SJCRH30 (cell line): ENCODE measurements around the gene DNAI2. TPM values are rescaled to one million over a fixed set of nuclear protein-coding genes. Genes with fewer than 3 reads are reported as not detected.
"Not testable (repeated sequence)": the region's sequence is repeated elsewhere in the genome, so short reads cannot be mapped to it uniquely, and the experiment has no call there.

Experiments
- DNase-seq, 2 experiments: peaks; one replicate each; pipeline ENCODE4 v3.0.0-alpha.2; 2015 to 2020
- H3K27ac ChIP-seq: fragments of 250-450 bp; sonication (Bioruptor Pico); 2 replicates; pipeline ENCODE4 v1.5.1; 2020; ENCODE audit warnings: mild to moderate bottlenecking, moderate library complexity
- H3K27me3 ChIP-seq: fragments of 250-450 bp; sonication (Bioruptor Pico); 2 replicates; pipeline ENCODE4 v1.5.1; 2020; ENCODE audit warnings: mild to moderate bottlenecking, moderate library complexity
- H3K36me3 ChIP-seq: fragments of 250-450 bp; sonication (Bioruptor Pico); 2 replicates; pipeline ENCODE4 v1.5.1; 2020; ENCODE audit warnings: mild to moderate bottlenecking, moderate library complexity
- H3K4me1 ChIP-seq: fragments of 250-450 bp; sonication (Bioruptor Pico); 2 replicates; pipeline ENCODE4 v1.5.1; 2020; ENCODE audit warnings: mild to moderate bottlenecking, moderate library complexity
- H3K4me3 ChIP-seq: fragments of 250-450 bp; sonication (Bioruptor Pico); 2 replicates; pipeline ENCODE4 v1.5.1; 2020; ENCODE audit warnings: mild to moderate bottlenecking, moderate library complexity
- H3K9me3 ChIP-seq: fragments of 250-450 bp; sonication (Bioruptor Pico); replicated peaks from 2 replicates; pipeline ENCODE4 v1.5.1; 2020; ENCODE audit warnings: mild to moderate bottlenecking, moderate library complexity
- total RNA-seq: library from RNA; depleted of rRNA; stranded (reverse); fragments of >200 nt; shearing (Covaris generic); gene quantifications from 2 replicates; pipeline ENCODE4 v1.2.3, GENCODE V29; 2014

Gene DNAI2
- total RNA-seq, 1 experiment from 2014 or later: not detected

GRCh38 chr17:74253036-74253435 is 21.0 kb upstream of the DNAI2 start:
- H3K36me3 ChIP-seq: peaks cover 26% of the 10 kb centered on the region; the same call in 1 of the 2 replicates
- no peaks in the 10 kb centered on the region for H3K9me3 ChIP-seq
- H3K27me3 ChIP-seq: no peaks in the 10 kb centered on the region
- H3K27ac ChIP-seq: no peak overlapping the region
- peaks cover 7% of the 10 kb centered on the region for H3K4me1 ChIP-seq
- no peak overlapping the region for H3K4me3 ChIP-seq
- DNase-seq: no peak

- peaks cover 12% of the 10 kb centered on the region; the same call in 1 of the 2 replicates for H3K4me1 ChIP-seq
- peaks cover 26% of the 10 kb centered on the region; the same call in 1 of the 2 replicates for H3K36me3 ChIP-seq
- no peak overlapping the region for H3K27ac ChIP-seq
- no peaks in the 10 kb centered on the region for H3K9me3 ChIP-seq
- no peaks in the 10 kb centered on the region for H3K27me3 ChIP-seq
- DNase-seq: no peak
- H3K4me3 ChIP-seq: no peak overlapping the region
Observed at GRCh38 chr17:74257311-74257710, 16.7 kb upstream of the DNAI2 start.

- H3K36me3 ChIP-seq: peaks cover 8% of the 10 kb centered on the region; the same call in 1 of the 2 replicates
Observed at GRCh38 chr17:74259667-74260524, 14.1 kb upstream of the DNAI2 start.

GRCh38 chr17:74260525-74260850 is 13.5 kb upstream of the DNAI2 start:
- no peak overlapping the region for H3K4me3 ChIP-seq
- peaks cover 3% of the 10 kb centered on the region; the same call in 1 of the 2 replicates for H3K36me3 ChIP-seq

More at GRCh38 chr17:74259667-74260524, 14.1 kb upstream of the DNAI2 start:
- Histone ChIP-seq H3K27me3 (no peaks in the 10 kb centered on the region), H3K27ac (no peak overlapping the region), H3K4me1 (peaks cover 12% of the 10 kb centered on the region; the same call in 1 of the 2 replicates), H3K9me3 (no peaks in the 10 kb centered on the region), H3K4me3 (no peak overlapping the region)
- DNase-seq: peak; percentile 64 to 70

GRCh38 chr17:74262601-74263000 is 11.4 kb upstream of the DNAI2 start:
- no peak overlapping the region for H3K27ac ChIP-seq
- H3K4me1 ChIP-seq: peaks cover 12% of the 10 kb centered on the region
- H3K4me3 ChIP-seq: no peak overlapping the region
- no peaks in the 10 kb centered on the region for H3K27me3 ChIP-seq
- H3K9me3 ChIP-seq: no peaks in the 10 kb centered on the region
- DNase-seq: no peak
- H3K36me3 ChIP-seq: 0 out of 2 replicates have a peak, but pooled peaks cover 3% of the 10 kb centered on the region

More at GRCh38 chr17:74260525-74260850, 13.5 kb upstream of the DNAI2 start:
- H3K27ac ChIP-seq: no peak overlapping the region
- H3K9me3 ChIP-seq: no peaks in the 10 kb centered on the region
- no peaks in the 10 kb centered on the region for H3K27me3 ChIP-seq
- DNase-seq: no peak
- H3K4me1 ChIP-seq: peaks cover 12% of the 10 kb centered on the region; the same call in 1 of the 2 replicates

GRCh38 chr17:74267054-74267453 is 7.0 kb upstream of the DNAI2 start:
- H3K36me3 ChIP-seq, H3K27me3 ChIP-seq, H3K4me3 ChIP-seq, DNase-seq, H3K9me3 ChIP-seq, H3K27ac ChIP-seq: not testable (repeated sequence)
- H3K4me1 ChIP-seq: peaks cover 13% of the 10 kb centered on the region

GRCh38 chr17:74267579-74267978 is 6.5 kb upstream of the DNAI2 start:
- H3K27me3 ChIP-seq: no peaks in the 10 kb centered on the region
- peaks cover 18% of the 10 kb centered on the region for H3K4me1 ChIP-seq
- no peaks in the 10 kb centered on the region for H3K36me3 ChIP-seq
- H3K27ac ChIP-seq: no peak overlapping the region
- H3K4me3 ChIP-seq: no peak overlapping the region
- no peak for DNase-seq
- no peaks in the 10 kb centered on the region for H3K9me3 ChIP-seq

GRCh38 chr17:74267987-74268499 is 6.0 kb upstream of the DNAI2 start:
- Histone ChIP-seq H3K27ac (no peak overlapping the region), H3K4me1 (peaks cover 23% of the 10 kb centered on the region), H3K9me3 (no peaks in the 10 kb centered on the region), H3K36me3 (no peaks in the 10 kb centered on the region), H3K4me3 (no peak overlapping the region), H3K27me3 (no peaks in the 10 kb centered on the region)
- DNase-seq: peak in 1 of 2 experiments; percentile 54

GRCh38 chr17:74268558-74268957 is 5.5 kb upstream of the DNAI2 start:
- H3K4me3 ChIP-seq: no peak overlapping the region
- no peaks in the 10 kb centered on the region for H3K36me3 ChIP-seq
- H3K27me3 ChIP-seq: no peaks in the 10 kb centered on the region
- DNase-seq: peak in 1 of 2 experiments; percentile 46
- no peaks in the 10 kb centered on the region for H3K9me3 ChIP-seq
- no peak overlapping the region for H3K27ac ChIP-seq
- H3K4me1 ChIP-seq: peaks cover 26% of the 10 kb centered on the region

GRCh38 chr17:74270333-74270732 is 3.7 kb upstream of the DNAI2 start:
- Histone ChIP-seq H3K4me3 (no peak overlapping the region), H3K27me3 (peaks cover 5% of the 10 kb centered on the region), H3K4me1 (peaks cover 26% of the 10 kb centered on the region), H3K36me3 (no peaks in the 10 kb centered on the region), H3K27ac (no peak overlapping the region), H3K9me3 (no peaks in the 10 kb centered on the region)
- DNase-seq: no peak

- H3K27ac ChIP-seq: no peak overlapping the region
- H3K27me3 ChIP-seq: peaks cover 12% of the 10 kb centered on the region
- H3K36me3 ChIP-seq: no peaks in the 10 kb centered on the region
- H3K4me3 ChIP-seq: no peak overlapping the region
- peaks cover 26% of the 10 kb centered on the region for H3K4me1 ChIP-seq
- H3K9me3 ChIP-seq: no peaks in the 10 kb centered on the region
- DNase-seq: no peak
Observed at GRCh38 chr17:74271281-74271680, 2.8 kb upstream of the DNAI2 start.

GRCh38 chr17:74271901-74272561 is 2.0 kb upstream of the DNAI2 start:
- Histone ChIP-seq H3K36me3 (no peaks in the 10 kb centered on the region), H3K9me3 (no peaks in the 10 kb centered on the region), H3K27ac (no peak overlapping the region), H3K27me3 (peaks cover 19% of the 10 kb centered on the region), H3K4me1 (peaks cover 26% of the 10 kb centered on the region), H3K4me3 (no peak overlapping the region)
- DNase-seq: peak; percentile 42 to 55

- DNase-seq: peak in 1 of 2 experiments; percentile 49
- H3K36me3 ChIP-seq: no peaks in the 10 kb centered on the region
- peaks cover 24% of the 10 kb centered on the region for H3K4me1 ChIP-seq
- peaks cover 24% of the 10 kb centered on the region for H3K27me3 ChIP-seq
- H3K9me3 ChIP-seq: no peaks in the 10 kb centered on the region
- H3K27ac ChIP-seq: no peak overlapping the region
- H3K4me3 ChIP-seq: no peak overlapping the region
Observed at GRCh38 chr17:74272731-74273201, 1.3 kb upstream of the DNAI2 start.

GRCh38 chr17:74274709-74275340 is 791 bp downstream of the DNAI2 start:
- Histone ChIP-seq H3K4me1 (peaks cover 20% of the 10 kb centered on the region), H3K27me3 (peaks cover 28% of the 10 kb centered on the region), H3K27ac (no peak overlapping the region), H3K4me3 (no peak overlapping the region), H3K36me3 (no peaks in the 10 kb centered on the region), H3K9me3 (no peaks in the 10 kb centered on the region)
- no peak for DNase-seq
